HEK293 (cell line): Measurements from ENCODE around the gene HIRA.

Experiments used
- CTCF ChIA-PET: fragments of 350-600 bp; formaldehyde crosslinking; extraction: SDS; loops from one replicate; lab custom pipeline; 2021; ENCODE audit warnings: antibody characterized with exemption; lab: Yijun Ruan, JAX
- POLR2A ChIA-PET: fragments of 300-600 bp; formaldehyde crosslinking; extraction: SDS; loops from one replicate; lab custom pipeline; 2020; ENCODE audit warnings: antibody characterized with exemption, inconsistent platforms; lab: Yijun Ruan, JAX
- H3K27ac ChIP-seq: fragments of 200-500 bp; sonication (Bioruptor generic); 2 replicates; pipeline ENCODE4 v1.5.1; 2014; ENCODE audit warnings: low read depth, low read length, control low read depth, inconsistent platforms; ENCODE audit errors: extremely low read depth
- H3K36me3 ChIP-seq, 2 experiments: fragments of 200-500 bp in 1 of 2; sonication (Bioruptor generic) in 1 of 2; 1 replicate in 1 of 2; 2 replicates in 1 of 2; pipeline ENCODE4 v1.5.1; 2014 to 2017; ENCODE audit warnings: inconsistent platforms in 2 of 2, low read length in 2 of 2; ENCODE audit not compliant: control insufficient read depth in 2 of 2, insufficient read depth in 1 of 2
- H3K4me1 ChIP-seq: fragments of 200-500 bp; sonication (Bioruptor generic); 2 replicates; pipeline ENCODE4 v1.5.1; 2014; ENCODE audit warnings: mild to moderate bottlenecking, low read length, inconsistent platforms; ENCODE audit not compliant: control insufficient read depth, insufficient read depth
- H3K4me3 ChIP-seq: 2 replicates; pipeline ENCODE4 v1.5.1; 2011; ENCODE audit warnings: low read depth, mild to moderate bottlenecking, control low read depth, low read length, moderate library complexity
- H3K9me3 ChIP-seq: fragments of 200-500 bp; sonication (Bioruptor generic); 2 replicates; pipeline ENCODE4 v1.5.1; 2014; ENCODE audit warnings: low read depth, low read length, inconsistent platforms; ENCODE audit not compliant: control insufficient read depth, insufficient read depth
- GLIS1 ChIP-seq: fragments of 450-650 bp; formaldehyde crosslinking; IDR thresholded peaks from 2 replicates; pipeline ENCODE4 v1.5.1; 2016; ENCODE audit warnings: missing biosample characterization, missing genetic modification characterization
- KLF7 ChIP-seq: fragments of 450-650 bp; formaldehyde crosslinking; IDR thresholded peaks from 2 replicates; pipeline ENCODE4 v1.5.1; 2016; ENCODE audit warnings: missing biosample characterization, missing genetic modification characterization, borderline replicate concordance
- SCRT1 ChIP-seq: fragments of 450-650 bp; formaldehyde crosslinking; IDR thresholded peaks from 2 replicates; pipeline ENCODE4 v1.5.1; 2016; ENCODE audit warnings: missing biosample characterization, missing genetic modification characterization, borderline replicate concordance
- ZBTB20 ChIP-seq: fragments of 450-650 bp; formaldehyde crosslinking; IDR thresholded peaks from 2 replicates; pipeline ENCODE4 v1.5.1; 2016; ENCODE audit warnings: missing biosample characterization, missing genetic modification characterization
- ZBTB48 ChIP-seq: fragments of 450-650 bp; formaldehyde crosslinking; IDR thresholded peaks from 2 replicates; pipeline ENCODE4 v1.5.1; 2016; ENCODE audit warnings: missing biosample characterization, missing genetic modification characterization
- ZNF140 ChIP-seq: fragments of 450-650 bp; formaldehyde crosslinking; IDR thresholded peaks from 2 replicates; pipeline ENCODE4 v1.5.1; 2016; ENCODE audit warnings: missing biosample characterization, missing genetic modification characterization
- ZNF202 ChIP-seq: fragments of 450-650 bp; formaldehyde crosslinking; IDR thresholded peaks from 2 replicates; pipeline ENCODE4 v1.5.1; 2016; ENCODE audit warnings: missing biosample characterization, missing genetic modification characterization, borderline replicate concordance
- ZNF221 ChIP-seq: fragments of 450-650 bp; formaldehyde crosslinking; IDR thresholded peaks from 2 replicates; pipeline ENCODE4 v1.5.1; 2017; ENCODE audit warnings: missing biosample characterization, missing genetic modification characterization, borderline replicate concordance
- ZNF239 ChIP-seq: fragments of 450-650 bp; formaldehyde crosslinking; IDR thresholded peaks from 2 replicates; pipeline ENCODE4 v1.5.1; 2016; ENCODE audit warnings: missing biosample characterization, missing genetic modification characterization
- ZNF24 ChIP-seq: fragments of 450-650 bp; formaldehyde crosslinking; IDR thresholded peaks from 2 replicates; pipeline ENCODE4 v1.5.1; 2016; ENCODE audit warnings: missing biosample characterization, missing genetic modification characterization
- ZNF423 ChIP-seq: fragments of 450-650 bp; formaldehyde crosslinking; IDR thresholded peaks from 2 replicates; pipeline ENCODE4 v1.5.1; 2016; ENCODE audit warnings: missing biosample characterization, missing genetic modification characterization
- ZNF521 ChIP-seq: fragments of 450-650 bp; formaldehyde crosslinking; IDR thresholded peaks from 2 replicates; pipeline ENCODE4 v1.5.1; 2017; ENCODE audit warnings: missing biosample characterization, mild to moderate bottlenecking, missing genetic modification characterization
- ZNF596 ChIP-seq: fragments of 450-650 bp; IDR thresholded peaks from 2 replicates; pipeline ENCODE4 v1.5.0; 2018; ENCODE audit warnings: missing biosample characterization, mild to moderate bottlenecking, missing genetic modification characterization, moderate library complexity
- ZNF660 ChIP-seq: fragments of 450-650 bp; IDR thresholded peaks from 2 replicates; pipeline ENCODE4 v1.5.1; 2018; ENCODE audit warnings: missing biosample characterization, mild to moderate bottlenecking, missing genetic modification characterization
- ZNF785 ChIP-seq: fragments of 450-650 bp; formaldehyde crosslinking; IDR thresholded peaks from 2 replicates; pipeline ENCODE4 v1.5.1; 2016; ENCODE audit warnings: missing biosample characterization, missing genetic modification characterization
- ZNF837 ChIP-seq: fragments of 450-650 bp; formaldehyde crosslinking; IDR thresholded peaks from 2 replicates; pipeline ENCODE4 v1.5.1; 2016; ENCODE audit warnings: missing biosample characterization, missing genetic modification characterization
- TF ChIP-seq, protein P1 (sequence below): fragments of 450-650 bp; formaldehyde crosslinking; IDR thresholded peaks from 2 replicates; pipeline ENCODE4 v1.5.1; 2016; ENCODE audit warnings: missing biosample characterization, missing genetic modification characterization, borderline replicate concordance
- TF ChIP-seq, protein P2 (sequence below): fragments of 450-650 bp; formaldehyde crosslinking; IDR thresholded peaks from 2 replicates; pipeline ENCODE4 v1.5.1; 2016; ENCODE audit warnings: missing biosample characterization, missing genetic modification characterization
- TF ChIP-seq, protein P3 (sequence below): fragments of 450-650 bp; formaldehyde crosslinking; IDR thresholded peaks from 2 replicates; pipeline ENCODE4 v1.5.1; 2017; ENCODE audit warnings: missing biosample characterization, missing genetic modification characterization

Gene HIRA

DNA sequence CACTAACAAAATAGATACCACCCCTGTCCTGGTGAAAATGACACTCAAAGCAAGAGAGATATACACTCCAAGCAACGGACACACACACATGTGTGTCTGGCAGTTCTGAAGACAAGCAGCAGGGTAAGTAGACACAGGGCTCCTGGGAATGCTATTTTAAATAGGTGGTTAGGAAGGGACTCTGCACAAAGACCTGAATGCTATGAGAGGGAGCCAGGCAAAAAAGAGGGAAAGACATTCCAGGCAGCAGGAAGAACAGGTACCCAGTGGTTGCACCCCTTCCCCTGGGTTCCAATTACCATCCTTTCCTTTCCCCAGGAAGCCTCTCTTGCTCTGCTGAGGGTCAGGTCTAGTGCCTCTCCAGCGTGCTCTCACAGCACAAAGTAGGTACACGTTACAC, 44.5 kb upstream of the HIRA start:
- TF ChIP-seq SCRT1 (tag by site-specific recombination): no peak
- no peak for TF ChIP-seq ZNF239 (tag by site-specific recombination)
- TF ChIP-seq, protein P1, sequence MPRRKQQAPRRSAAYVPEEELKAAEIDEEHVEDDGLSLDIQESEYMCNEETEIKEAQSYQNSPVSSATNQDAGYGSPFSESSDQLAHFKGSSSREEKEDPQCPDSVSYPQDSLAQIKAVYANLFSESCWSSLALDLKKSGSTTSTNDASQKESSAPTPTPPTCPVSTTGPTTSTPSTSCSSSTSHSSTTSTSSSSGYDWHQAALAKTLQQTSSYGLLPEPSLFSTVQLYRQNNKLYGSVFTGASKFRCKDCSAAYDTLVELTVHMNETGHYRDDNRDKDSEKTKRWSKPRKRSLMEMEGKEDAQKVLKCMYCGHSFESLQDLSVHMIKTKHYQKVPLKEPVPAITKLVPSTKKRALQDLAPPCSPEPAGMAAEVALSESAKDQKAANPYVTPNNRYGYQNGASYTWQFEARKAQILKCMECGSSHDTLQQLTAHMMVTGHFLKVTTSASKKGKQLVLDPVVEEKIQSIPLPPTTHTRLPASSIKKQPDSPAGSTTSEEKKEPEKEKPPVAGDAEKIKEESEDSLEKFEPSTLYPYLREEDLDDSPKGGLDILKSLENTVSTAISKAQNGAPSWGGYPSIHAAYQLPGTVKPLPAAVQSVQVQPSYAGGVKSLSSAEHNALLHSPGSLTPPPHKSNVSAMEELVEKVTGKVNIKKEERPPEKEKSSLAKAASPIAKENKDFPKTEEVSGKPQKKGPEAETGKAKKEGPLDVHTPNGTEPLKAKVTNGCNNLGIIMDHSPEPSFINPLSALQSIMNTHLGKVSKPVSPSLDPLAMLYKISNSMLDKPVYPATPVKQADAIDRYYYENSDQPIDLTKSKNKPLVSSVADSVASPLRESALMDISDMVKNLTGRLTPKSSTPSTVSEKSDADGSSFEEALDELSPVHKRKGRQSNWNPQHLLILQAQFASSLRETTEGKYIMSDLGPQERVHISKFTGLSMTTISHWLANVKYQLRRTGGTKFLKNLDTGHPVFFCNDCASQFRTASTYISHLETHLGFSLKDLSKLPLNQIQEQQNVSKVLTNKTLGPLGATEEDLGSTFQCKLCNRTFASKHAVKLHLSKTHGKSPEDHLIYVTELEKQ (tag by site-specific recombination): no peak
- TF ChIP-seq ZNF521 (tag by site-specific recombination): no peak
- no peak for TF ChIP-seq ZNF660
- no peak for TF ChIP-seq ZNF785 (tag by site-specific recombination)
- TF ChIP-seq ZNF837 (tag by site-specific recombination): no peak
- TF ChIP-seq ZNF423 (tag by site-specific recombination): no peak
- TF ChIP-seq ZBTB48: no peak
- no peak for TF ChIP-seq ZNF221 (tag by site-specific recombination)
- TF ChIP-seq ZNF140 (tag by site-specific recombination): no peak
- TF ChIP-seq GLIS1 (tag by site-specific recombination): no peak
- TF ChIP-seq, protein P2, sequence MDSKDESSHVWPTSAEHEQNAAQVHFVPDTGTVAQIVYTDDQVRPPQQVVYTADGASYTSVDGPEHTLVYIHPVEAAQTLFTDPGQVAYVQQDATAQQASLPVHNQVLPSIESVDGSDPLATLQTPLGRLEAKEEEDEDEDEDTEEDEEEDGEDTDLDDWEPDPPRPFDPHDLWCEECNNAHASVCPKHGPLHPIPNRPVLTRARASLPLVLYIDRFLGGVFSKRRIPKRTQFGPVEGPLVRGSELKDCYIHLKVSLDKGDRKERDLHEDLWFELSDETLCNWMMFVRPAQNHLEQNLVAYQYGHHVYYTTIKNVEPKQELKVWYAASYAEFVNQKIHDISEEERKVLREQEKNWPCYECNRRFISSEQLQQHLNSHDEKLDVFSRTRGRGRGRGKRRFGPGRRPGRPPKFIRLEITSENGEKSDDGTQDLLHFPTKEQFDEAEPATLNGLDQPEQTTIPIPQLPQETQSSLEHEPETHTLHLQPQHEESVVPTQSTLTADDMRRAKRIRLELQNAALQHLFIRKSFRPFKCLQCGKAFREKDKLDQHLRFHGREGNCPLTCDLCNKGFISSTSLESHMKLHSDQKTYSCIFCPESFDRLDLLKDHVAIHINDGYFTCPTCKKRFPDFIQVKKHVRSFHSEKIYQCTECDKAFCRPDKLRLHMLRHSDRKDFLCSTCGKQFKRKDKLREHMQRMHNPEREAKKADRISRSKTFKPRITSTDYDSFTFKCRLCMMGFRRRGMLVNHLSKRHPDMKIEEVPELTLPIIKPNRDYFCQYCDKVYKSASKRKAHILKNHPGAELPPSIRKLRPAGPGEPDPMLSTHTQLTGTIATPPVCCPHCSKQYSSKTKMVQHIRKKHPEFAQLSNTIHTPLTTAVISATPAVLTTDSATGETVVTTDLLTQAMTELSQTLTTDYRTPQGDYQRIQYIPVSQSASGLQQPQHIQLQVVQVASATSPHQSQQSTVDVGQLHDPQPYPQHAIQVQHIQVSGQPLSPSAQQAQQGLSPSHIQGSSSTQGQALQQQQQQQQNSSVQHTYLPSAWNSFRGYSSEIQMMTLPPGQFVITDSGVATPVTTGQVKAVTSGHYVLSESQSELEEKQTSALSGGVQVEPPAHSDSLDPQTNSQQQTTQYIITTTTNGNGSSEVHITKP (tag by site-specific recombination): no peak
- no peak for TF ChIP-seq ZNF596 (tag by site-specific recombination)
- no peak for TF ChIP-seq ZBTB20 (tag by site-specific recombination)
- no peak for TF ChIP-seq KLF7 (tag by site-specific recombination)
- TF ChIP-seq, protein P3, sequence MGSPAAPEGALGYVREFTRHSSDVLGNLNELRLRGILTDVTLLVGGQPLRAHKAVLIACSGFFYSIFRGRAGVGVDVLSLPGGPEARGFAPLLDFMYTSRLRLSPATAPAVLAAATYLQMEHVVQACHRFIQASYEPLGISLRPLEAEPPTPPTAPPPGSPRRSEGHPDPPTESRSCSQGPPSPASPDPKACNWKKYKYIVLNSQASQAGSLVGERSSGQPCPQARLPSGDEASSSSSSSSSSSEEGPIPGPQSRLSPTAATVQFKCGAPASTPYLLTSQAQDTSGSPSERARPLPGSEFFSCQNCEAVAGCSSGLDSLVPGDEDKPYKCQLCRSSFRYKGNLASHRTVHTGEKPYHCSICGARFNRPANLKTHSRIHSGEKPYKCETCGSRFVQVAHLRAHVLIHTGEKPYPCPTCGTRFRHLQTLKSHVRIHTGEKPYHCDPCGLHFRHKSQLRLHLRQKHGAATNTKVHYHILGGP: no peak
- no peak for TF ChIP-seq ZNF202 (tag by site-specific recombination)
- TF ChIP-seq ZNF24 (tag by site-specific recombination): no peak
- no peak overlapping the region for H3K27ac ChIP-seq
- peaks cover 0 to 52% of the 10 kb centered on the region in 2 experiments; a peak in 2 of 3 replicates for H3K36me3 ChIP-seq
- no peak overlapping the region for H3K4me3 ChIP-seq
- no peaks in the 10 kb centered on the region for H3K4me1 ChIP-seq
- no peaks in the 10 kb centered on the region for H3K9me3 ChIP-seq
- POLR2A ChIA-PET: interaction anchor here (0.7 kb wide), 1 partner anchor 466 kb away, joined by 6 read pairs; no protein-coding TSS in a partner anchor
- CTCF ChIA-PET: no interaction called here
